CD4-positive, alpha-beta memory T cell (primary cell): ENCODE results near the gene KIRREL3. TPM values are rescaled to one million over a fixed set of nuclear protein-coding genes. Genes with fewer than 3 reads are reported as not detected.

ENCODE experiments used
- CTCF ChIA-PET: fragments of 350-600 bp; sonication (Branson Sonifier 250); formaldehyde crosslinking; loops from one replicate; lab custom pipeline; 2021; ENCODE audit warnings: inconsistent platforms; ENCODE audit not compliant: partially characterized antibody; lab: Charles Lee
- POLR2A ChIA-PET: fragments of 350-600 bp; sonication (Branson Sonifier 250); formaldehyde crosslinking; loops from one replicate; lab custom pipeline; 2021; ENCODE audit not compliant: partially characterized antibody; lab: Charles Lee
- DNase-seq, 5 donors: peaks; one replicate each; pipeline versions ENCODE4 v3.0.0 to v3.0.0-alpha.2; 2020 to 2022; ENCODE audit warnings: mixed read lengths in 1 of 5
- H3K27ac ChIP-seq: one replicate; pipeline ENCODE4 v1.7.0; 2013; ENCODE audit warnings: low read depth, low read length
- H3K27me3 ChIP-seq: 2 replicates; pipeline ENCODE4 v1.7.0; 2013; ENCODE audit warnings: mild to moderate bottlenecking, low read length, moderate library complexity; ENCODE audit not compliant: insufficient read depth
- H3K36me3 ChIP-seq: 2 replicates; pipeline ENCODE4 v1.7.0; 2013; ENCODE audit warnings: mild to moderate bottlenecking, low read length, moderate library complexity; ENCODE audit not compliant: insufficient read depth
- H3K4me1 ChIP-seq: 2 replicates; pipeline ENCODE4 v1.7.0; 2013; ENCODE audit warnings: mild to moderate bottlenecking, low read length, moderate library complexity; ENCODE audit not compliant: insufficient read depth
- H3K4me3 ChIP-seq, 2 donors: one replicate each; pipeline ENCODE4 v1.7.0; 2013; ENCODE audit warnings: low read length in 2 of 2, mild to moderate bottlenecking in 1 of 2
- H3K9me3 ChIP-seq, 2 donors: one replicate each; pipeline ENCODE4 v1.7.0; 2013; ENCODE audit warnings: low read length in 2 of 2, control low read depth in 1 of 2; ENCODE audit not compliant: control insufficient read depth in 1 of 2
- H3K27ac Mint-ChIP-seq, 7 donors: one replicate each; pipeline ENCODE4 v1.8.0; 2020 to 2021; ENCODE audit warnings: mixed read lengths in 7 of 7, mild to moderate bottlenecking in 6 of 7, inconsistent platforms in 3 of 7, moderate library complexity in 3 of 7
- H3K27me3 Mint-ChIP-seq, 2 donors: one replicate each; pipeline ENCODE4 v1.8.0; 2020 to 2021; ENCODE audit warnings: mixed read lengths in 2 of 2
- H3K36me3 Mint-ChIP-seq, 2 donors: one replicate each; pipeline ENCODE4 v1.8.0; 2020 to 2021; ENCODE audit warnings: mixed read lengths in 2 of 2, inconsistent platforms in 1 of 2, mild to moderate bottlenecking in 1 of 2
- H3K4me1 Mint-ChIP-seq, 4 donors: one replicate each; pipeline ENCODE4 v1.8.0; 2020 to 2021; ENCODE audit warnings: mixed read lengths in 4 of 4, mild to moderate bottlenecking in 1 of 4
- H3K4me3 Mint-ChIP-seq, 8 donors: one replicate each; pipeline ENCODE4 v1.8.0; 2020 to 2021; ENCODE audit warnings: mixed read lengths in 8 of 8, mild to moderate bottlenecking in 7 of 8, moderate library complexity in 6 of 8, inconsistent platforms in 3 of 8
- H3K9me3 Mint-ChIP-seq, 8 donors: one replicate each; pipeline ENCODE4 v1.8.0; 2020 to 2021; ENCODE audit warnings: mixed read lengths in 8 of 8, mild to moderate bottlenecking in 5 of 8, inconsistent platforms in 3 of 8, moderate library complexity in 1 of 8
- intact Hi-C: fragments of 100-400 bp; cut with micrococcal nuclease; formaldehyde crosslinking; loops from one replicate; pipeline ENCODE4 v1.15.1; 2023
- polyA plus RNA-seq, 2 donors: library from polyadenylated mRNA; unstranded; fragments of 300-500 nt; fragmentation: Illumina TruSeq; gene quantifications; one replicate each; pipeline ENCODE4 v1.2.3, GENCODE V29; 2021
- total RNA-seq, 2 experiments: library from RNA; stranded (reverse); gene quantifications; one replicate each; pipeline ENCODE4 v1.2.3, GENCODE V29; 2021

The KIRREL3 gene
- total and polyA plus RNA-seq, 4 experiments from 2014 or later = not detected

GRCh38 chr11:126597041-126597440 is 403.5 kb downstream of the KIRREL3 start:
- no peaks in the 10 kb centered on the region for H3K4me1 ChIP-seq
- ChIA-PET POLR2A (no interaction called here), CTCF (no interaction called here)
- Mint-ChIP-seq H3K4me1 (no peaks in the 10 kb centered on the region), H3K36me3 (no peaks in the 10 kb centered on the region), H3K4me3 (no peak overlapping the region), H3K27me3 (peaks cover 5 to 7% of the 10 kb centered on the region in 2 donors), H3K9me3 (peaks cover 0 to 11% (median 3%) of the 10 kb centered on the region in 8 donors), H3K27ac (no peak overlapping the region)
- intact Hi-C loops = no loop called here
- no peak overlapping the region for H3K4me3 ChIP-seq
- H3K27me3 ChIP-seq = peaks cover 4% of the 10 kb centered on the region
- no peaks in the 10 kb centered on the region for H3K36me3 ChIP-seq
- no peaks in the 10 kb centered on the region for H3K9me3 ChIP-seq
- no peak overlapping the region for H3K27ac ChIP-seq
- no peak for DNase-seq

DNA sequence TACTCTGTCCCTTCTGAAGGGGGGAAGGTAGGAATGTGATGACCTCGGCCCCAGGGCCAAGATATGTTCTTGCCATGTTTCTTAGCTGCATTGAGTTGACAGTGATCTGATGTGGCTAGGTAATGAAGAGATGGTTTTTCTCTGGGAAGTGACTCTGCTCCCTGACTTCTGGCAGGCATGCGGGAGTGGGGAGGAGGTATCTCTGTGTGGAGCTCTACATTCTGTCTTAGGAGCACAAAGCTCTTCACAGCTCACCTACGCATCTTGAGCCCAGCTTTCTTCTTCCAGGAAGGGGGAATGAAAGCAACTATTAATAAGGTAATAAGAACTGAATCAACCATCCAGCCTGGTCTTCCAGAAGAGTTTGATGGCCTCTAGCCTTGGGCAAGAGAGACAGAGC is 404.1 kb downstream of the KIRREL3 start:
- Histone ChIP-seq H3K27ac (no peak overlapping the region), H3K4me1 (no peaks in the 10 kb centered on the region), H3K27me3 (peaks cover under 1% of the 10 kb centered on the region), H3K36me3 (no peaks in the 10 kb centered on the region), H3K9me3 (no peaks in the 10 kb centered on the region), H3K4me3 (no peak overlapping the region)
- DNase-seq = no peak
- ChIA-PET POLR2A (no interaction called here), CTCF (no interaction called here)
- Mint-ChIP-seq H3K36me3 (no peaks in the 10 kb centered on the region), H3K4me1 (no peaks in the 10 kb centered on the region), H3K27me3 (peaks cover 1 to 5% of the 10 kb centered on the region in 2 donors), H3K4me3 (no peak overlapping the region), H3K27ac (no peak overlapping the region), H3K9me3 (peaks cover 0 to 11% (median 3%) of the 10 kb centered on the region in 8 donors)
- intact Hi-C loops = no loop called here

DNA sequence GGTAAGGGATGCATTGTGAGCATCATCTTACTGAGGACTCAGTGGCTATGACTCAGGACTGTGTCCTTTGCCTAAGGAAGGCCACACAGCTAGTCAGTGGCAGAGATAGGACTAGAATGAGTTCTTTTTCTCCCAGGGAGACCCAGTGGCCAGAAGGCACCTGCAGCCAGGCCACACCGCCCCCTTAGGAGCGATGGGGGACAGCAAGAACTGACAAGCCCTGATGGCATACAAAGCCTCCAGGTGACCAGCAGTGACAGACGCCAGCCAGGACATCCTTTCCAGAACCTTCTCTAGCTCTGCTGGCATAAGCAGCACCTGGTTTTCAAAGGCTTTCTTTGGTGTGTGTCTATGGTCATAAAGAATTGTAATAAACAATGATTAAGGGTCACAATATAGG is 405.0 kb downstream of the KIRREL3 start:
- Histone ChIP-seq H3K4me3 (no peak overlapping the region), H3K36me3 (no peaks in the 10 kb centered on the region), H3K27ac (no peak overlapping the region), H3K9me3 (no peaks in the 10 kb centered on the region), H3K27me3 (no peaks in the 10 kb centered on the region), H3K4me1 (no peaks in the 10 kb centered on the region)
- Mint-ChIP-seq H3K27me3 (peaks cover 0 to 6% of the 10 kb centered on the region in 2 donors), H3K36me3 (no peaks in the 10 kb centered on the region), H3K4me3 (no peak overlapping the region), H3K27ac (no peak overlapping the region), H3K4me1 (no peaks in the 10 kb centered on the region), H3K9me3 (peaks cover 0 to 11% (median 3%) of the 10 kb centered on the region in 8 donors)
- ChIA-PET CTCF (no interaction called here), POLR2A (no interaction called here)
- intact Hi-C loops = no loop called here
- no peak for DNase-seq

- ChIA-PET POLR2A (no interaction called here), CTCF (no interaction called here)
- H3K9me3 Mint-ChIP-seq = peaks cover 0 to 11% (median 3%) of the 10 kb centered on the region in 8 donors
- DNase-seq = no peak
- intact Hi-C loops = no loop called here
- Histone ChIP-seq H3K4me3 (no peak overlapping the region), H3K9me3 (no peaks in the 10 kb centered on the region), H3K4me1 (no peaks in the 10 kb centered on the region), H3K27ac (no peak overlapping the region), H3K36me3 (no peaks in the 10 kb centered on the region), H3K27me3 (no peaks in the 10 kb centered on the region)
- no peak overlapping the region for H3K4me3 Mint-ChIP-seq
- no peaks in the 10 kb centered on the region for H3K36me3 Mint-ChIP-seq
- no peak overlapping the region for H3K27ac Mint-ChIP-seq
- H3K27me3 Mint-ChIP-seq = peaks cover 0 to 6% of the 10 kb centered on the region in 2 donors
- no peaks in the 10 kb centered on the region for H3K4me1 Mint-ChIP-seq
Observed at GRCh38 chr11:126594921-126595367, 405.6 kb downstream of the KIRREL3 start.

DNA sequence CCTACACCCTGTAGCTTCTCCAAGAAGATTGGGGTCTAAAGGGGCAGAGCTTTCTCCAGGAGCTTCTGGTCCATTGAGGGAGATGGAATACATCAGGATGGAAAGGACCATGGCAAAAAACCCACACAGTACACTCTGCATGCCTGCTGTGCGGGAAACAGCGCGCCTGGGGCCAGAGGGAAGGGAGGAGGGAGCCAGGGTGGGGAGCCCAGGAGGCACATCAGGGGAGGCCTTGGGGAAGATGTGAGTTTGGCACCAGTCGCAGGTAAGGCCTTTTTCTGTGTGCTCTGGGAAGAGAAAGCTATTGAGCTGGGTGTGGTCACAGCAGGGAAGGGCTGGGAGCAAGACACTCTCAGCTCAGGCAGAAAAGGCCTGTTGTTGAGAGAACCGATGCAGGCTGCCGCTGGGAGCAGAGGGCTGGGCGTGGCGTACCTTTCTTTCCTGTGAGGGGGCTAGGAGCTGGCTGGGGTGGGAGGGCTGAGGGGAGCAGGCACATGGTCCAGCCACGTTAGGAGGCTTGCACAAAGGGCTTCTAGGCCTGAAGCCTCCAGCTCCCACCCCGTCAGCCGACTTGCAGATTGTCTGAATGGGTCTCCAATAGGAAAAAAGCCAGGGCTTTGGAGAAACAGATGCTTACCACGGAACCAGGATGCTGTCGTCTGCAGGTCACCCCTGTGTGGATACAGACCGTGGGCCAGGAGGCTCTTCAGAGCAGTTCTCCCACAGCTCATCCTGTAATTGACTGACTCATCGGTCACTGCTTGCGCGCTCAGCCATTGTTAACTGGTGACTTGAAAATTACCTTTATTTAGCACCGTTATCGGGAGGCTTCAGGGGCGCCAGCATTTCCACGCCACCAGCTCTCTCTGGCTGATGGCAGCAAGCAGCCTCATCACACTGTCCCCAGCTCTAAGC is 407.8 kb downstream of the KIRREL3 start:
- no peak for DNase-seq
- Histone ChIP-seq H3K27me3 (no peaks in the 10 kb centered on the region), H3K9me3 (no peaks in the 10 kb centered on the region), H3K4me3 (no peak overlapping the region), H3K36me3 (no peaks in the 10 kb centered on the region), H3K27ac (no peak overlapping the region), H3K4me1 (no peaks in the 10 kb centered on the region)
- H3K4me1 Mint-ChIP-seq = no peaks in the 10 kb centered on the region
- H3K27me3 Mint-ChIP-seq = peaks cover 2 to 4% of the 10 kb centered on the region in 2 donors
- ChIA-PET POLR2A (no interaction called here), CTCF (no interaction called here)
- intact Hi-C loops = no loop called here
- H3K4me3 Mint-ChIP-seq = no peak overlapping the region
- peaks cover 0 to under 1% (median 0%) of the 10 kb centered on the region in 8 donors for H3K9me3 Mint-ChIP-seq
- H3K36me3 Mint-ChIP-seq = no peaks in the 10 kb centered on the region
- H3K27ac Mint-ChIP-seq = no peak overlapping the region

GRCh38 chr11:126591966-126592489 is 408.5 kb downstream of the KIRREL3 start:
- ChIA-PET POLR2A (no interaction called here), CTCF (no interaction called here)
- H3K9me3 ChIP-seq = no peaks in the 10 kb centered on the region
- no peak overlapping the region for H3K27ac ChIP-seq
- no peak overlapping the region for H3K27ac Mint-ChIP-seq
- H3K4me1 ChIP-seq = no peaks in the 10 kb centered on the region
- H3K36me3 ChIP-seq = no peaks in the 10 kb centered on the region
- intact Hi-C loops = no loop called here
- no peak for DNase-seq
- peaks cover 2 to 4% of the 10 kb centered on the region in 2 donors for H3K27me3 Mint-ChIP-seq
- no peaks in the 10 kb centered on the region for H3K36me3 Mint-ChIP-seq
- H3K9me3 Mint-ChIP-seq = no peaks in the 10 kb centered on the region
- no peaks in the 10 kb centered on the region for H3K27me3 ChIP-seq
- no peak overlapping the region for H3K4me3 ChIP-seq
- H3K4me3 Mint-ChIP-seq = no peak overlapping the region
- H3K4me1 Mint-ChIP-seq = no peaks in the 10 kb centered on the region

DNA sequence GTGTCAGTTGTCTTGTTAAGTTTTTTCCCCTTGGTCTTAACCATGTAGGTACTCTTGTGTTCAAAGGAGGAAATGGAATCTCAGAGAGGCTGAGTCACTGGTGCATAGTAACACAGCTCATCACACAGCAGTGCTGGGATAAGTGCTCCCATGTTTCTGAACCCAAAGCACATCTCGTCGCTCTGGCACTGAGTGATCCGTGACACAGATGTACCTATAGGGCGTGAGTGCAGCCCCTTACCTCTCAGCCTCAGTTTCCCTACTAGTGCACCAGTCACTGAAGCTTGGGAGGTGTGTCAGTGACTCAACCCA is 411.1 kb downstream of the KIRREL3 start:
- Mint-ChIP-seq H3K27me3 (peaks cover 2 to 6% of the 10 kb centered on the region in 2 donors), H3K4me1 (no peaks in the 10 kb centered on the region), H3K4me3 (no peak overlapping the region), H3K27ac (no peak overlapping the region), H3K36me3 (no peaks in the 10 kb centered on the region), H3K9me3 (no peaks in the 10 kb centered on the region)
- Histone ChIP-seq H3K36me3 (no peaks in the 10 kb centered on the region), H3K27ac (no peak overlapping the region), H3K4me3 (no peak overlapping the region), H3K27me3 (no peaks in the 10 kb centered on the region), H3K4me1 (no peaks in the 10 kb centered on the region), H3K9me3 (no peaks in the 10 kb centered on the region)
- intact Hi-C loops = no loop called here
- ChIA-PET POLR2A (no interaction called here), CTCF (no interaction called here)
- no peak for DNase-seq
